Brain microvascular endothelial cell (primary cell): ENCODE data around the gene NIPAL1.

Experiments
- DNase-seq: peaks from one replicate; pipeline ENCODE4 v3.0.0-alpha.2; 2020
- H3K27ac ChIP-seq: fragments of 250-450 bp; sonication (Bioruptor Pico); 2 replicates; pipeline ENCODE4 v1.5.1; 2020; ENCODE audit warnings: mild to moderate bottlenecking, moderate library complexity
- H3K27me3 ChIP-seq: fragments of 250-450 bp; sonication (Bioruptor Pico); replicated peaks from 2 replicates; pipeline ENCODE4 v1.5.1; 2020; ENCODE audit warnings: mild to moderate bottlenecking
- H3K36me3 ChIP-seq: fragments of 250-450 bp; sonication (Bioruptor Pico); replicated peaks from 2 replicates; pipeline ENCODE4 v1.5.1; 2020; ENCODE audit warnings: mild to moderate bottlenecking
- H3K4me3 ChIP-seq: 2 replicates; pipeline ENCODE4 v1.5.1; 2011; ENCODE audit warnings: low read depth, mild to moderate bottlenecking, control low read depth, low read length, moderate library complexity
- in situ Hi-C: cut with HindIII; loops from 2 replicates; pipeline ENCODE4 v1.10.0; 2017; ENCODE audit warnings: low sequenced_read_pairs, low pct_ligation_motif_present
- TF ChIP-seq, protein P1 (sequence below): IDR thresholded peaks from 2 replicates; pipeline ENCODE4 v1.5.1; 2011; ENCODE audit warnings: low read depth, mild to moderate bottlenecking, moderate library complexity, low read length, control low read depth, inconsistent platforms; ENCODE audit errors: missing control alignments

The NIPAL1 gene

DNA sequence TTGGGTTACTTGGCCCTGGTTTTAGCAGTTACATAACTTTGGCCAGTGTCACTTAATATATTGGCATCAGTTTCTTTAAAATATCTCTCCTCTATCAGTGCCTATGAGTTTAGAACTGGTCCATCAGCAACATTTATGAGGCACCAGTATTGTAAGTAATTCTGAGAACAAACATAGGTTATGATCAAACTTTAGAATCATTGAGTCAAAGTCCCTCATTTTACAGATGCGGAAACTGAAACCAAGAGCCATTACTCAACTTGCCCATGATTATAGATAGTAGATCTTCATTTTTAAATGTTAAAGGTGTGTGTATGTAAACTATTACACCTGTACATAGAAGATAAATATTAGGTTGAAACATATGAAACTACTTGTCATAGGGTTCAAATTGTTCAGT lies 4.5 kb downstream of the NIPAL1 start:
- in situ Hi-C loops = no loop called here
- Histone ChIP-seq H3K36me3 (no peaks in the 10 kb centered on the region), H3K27ac (no peak overlapping the region), H3K27me3 (no peaks in the 10 kb centered on the region), H3K4me3 (no peak overlapping the region)
- TF ChIP-seq, protein P1, sequence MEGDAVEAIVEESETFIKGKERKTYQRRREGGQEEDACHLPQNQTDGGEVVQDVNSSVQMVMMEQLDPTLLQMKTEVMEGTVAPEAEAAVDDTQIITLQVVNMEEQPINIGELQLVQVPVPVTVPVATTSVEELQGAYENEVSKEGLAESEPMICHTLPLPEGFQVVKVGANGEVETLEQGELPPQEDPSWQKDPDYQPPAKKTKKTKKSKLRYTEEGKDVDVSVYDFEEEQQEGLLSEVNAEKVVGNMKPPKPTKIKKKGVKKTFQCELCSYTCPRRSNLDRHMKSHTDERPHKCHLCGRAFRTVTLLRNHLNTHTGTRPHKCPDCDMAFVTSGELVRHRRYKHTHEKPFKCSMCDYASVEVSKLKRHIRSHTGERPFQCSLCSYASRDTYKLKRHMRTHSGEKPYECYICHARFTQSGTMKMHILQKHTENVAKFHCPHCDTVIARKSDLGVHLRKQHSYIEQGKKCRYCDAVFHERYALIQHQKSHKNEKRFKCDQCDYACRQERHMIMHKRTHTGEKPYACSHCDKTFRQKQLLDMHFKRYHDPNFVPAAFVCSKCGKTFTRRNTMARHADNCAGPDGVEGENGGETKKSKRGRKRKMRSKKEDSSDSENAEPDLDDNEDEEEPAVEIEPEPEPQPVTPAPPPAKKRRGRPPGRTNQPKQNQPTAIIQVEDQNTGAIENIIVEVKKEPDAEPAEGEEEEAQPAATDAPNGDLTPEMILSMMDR = no peak
- DNase-seq = no peak

DNA sequence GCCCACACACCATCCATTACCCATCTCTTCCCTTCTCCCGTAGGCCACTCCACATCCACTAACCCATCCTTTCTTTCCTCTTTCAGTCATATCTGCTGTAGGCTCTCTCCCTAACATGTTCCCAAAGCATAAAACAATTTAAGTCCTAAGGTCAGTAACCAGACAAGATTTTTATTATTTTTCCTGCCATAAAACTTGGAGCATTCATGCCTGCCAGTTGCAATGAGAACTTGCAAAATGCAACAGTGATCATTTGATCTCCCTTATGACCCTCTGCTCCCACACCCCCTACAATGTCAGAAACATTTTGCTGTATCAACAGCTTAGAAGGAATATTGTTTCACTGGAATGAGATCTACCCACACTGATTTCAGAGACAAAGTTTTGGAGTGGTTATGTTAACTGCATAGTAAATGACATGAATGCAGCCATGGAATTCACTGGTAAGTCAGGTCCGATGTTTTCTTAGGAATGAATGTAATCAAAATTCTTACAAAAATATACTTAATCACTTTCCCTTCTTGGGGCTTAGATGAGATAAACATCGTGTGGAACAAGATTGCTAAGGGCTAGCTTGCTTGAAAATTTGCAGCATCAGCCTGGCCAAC lies 5.7 kb downstream of the NIPAL1 start:
- Histone ChIP-seq H3K36me3 (no peaks in the 10 kb centered on the region), H3K4me3 (no peak overlapping the region), H3K27me3 (no peaks in the 10 kb centered on the region), H3K27ac (no peak overlapping the region)
- no peak for DNase-seq
- TF ChIP-seq, protein P1 = no peak
- in situ Hi-C loops = no loop called here

DNA sequence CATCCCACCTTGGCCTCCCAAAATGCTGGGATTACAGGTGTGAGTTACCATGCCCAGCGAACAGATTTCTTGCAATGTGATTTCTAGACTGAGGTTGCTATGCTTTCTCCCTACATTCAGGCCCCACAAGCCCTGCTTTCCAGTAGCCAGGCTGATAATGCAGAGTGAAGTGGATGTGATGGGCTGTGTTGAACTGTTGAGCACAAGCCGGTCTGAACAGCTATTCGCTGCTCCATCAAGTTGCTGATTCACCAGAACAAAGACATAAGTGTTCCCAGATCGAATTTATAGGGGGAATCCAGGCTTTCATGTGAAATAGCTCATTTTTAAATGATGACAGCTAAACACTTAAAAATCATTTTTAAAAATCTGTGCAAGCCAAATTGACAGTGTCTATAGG lies 8.0 kb downstream of the NIPAL1 start:
- H3K4me3 ChIP-seq = no peak overlapping the region
- DNase-seq = no peak
- in situ Hi-C loops = no loop called here
- H3K27ac ChIP-seq = peak overlapping the region; percentile 13
- TF ChIP-seq, protein P1 = no peak
- H3K36me3 ChIP-seq = no peaks in the 10 kb centered on the region
- no peaks in the 10 kb centered on the region for H3K27me3 ChIP-seq

DNA sequence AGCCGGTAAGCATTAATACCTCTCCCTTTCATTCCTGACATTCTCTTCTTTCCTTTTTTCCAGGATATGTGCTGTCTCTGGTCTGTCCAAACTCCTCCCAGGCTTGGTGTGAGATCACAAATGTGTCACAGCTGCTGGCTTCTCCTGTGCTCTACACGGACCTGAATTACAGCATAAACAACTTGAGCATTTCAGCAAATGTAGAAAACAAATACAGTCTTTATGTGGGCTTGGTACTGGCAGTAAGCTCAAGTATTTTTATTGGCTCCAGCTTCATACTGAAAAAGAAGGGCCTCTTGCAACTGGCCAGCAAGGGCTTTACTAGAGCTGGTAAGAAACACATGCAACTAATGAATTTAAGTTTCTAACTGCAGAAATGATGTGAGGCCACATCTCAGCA lies 8.4 kb downstream of the NIPAL1 start:
- DNase-seq = peak; percentile 55

DNA sequence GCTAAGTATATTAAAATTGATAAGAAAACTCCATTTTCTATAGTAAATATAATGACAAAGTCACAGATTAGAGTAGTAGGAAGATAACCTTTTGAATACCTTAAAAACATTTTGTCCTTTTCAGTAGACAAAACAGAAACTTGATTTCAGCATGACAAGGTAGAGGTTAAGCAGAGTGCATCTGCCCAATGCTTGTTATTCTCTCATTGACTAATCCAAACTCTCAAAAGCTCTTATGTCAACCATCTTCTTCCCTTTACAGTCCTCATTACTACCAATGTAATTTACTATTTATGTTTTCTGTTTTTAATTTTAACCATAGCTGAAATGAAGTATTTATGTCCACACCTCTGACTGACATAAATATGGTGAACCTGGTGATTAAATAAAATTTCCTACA lies 11.1 kb downstream of the NIPAL1 start:
- no peak overlapping the region for H3K4me3 ChIP-seq
- no peak for DNase-seq
- H3K27ac ChIP-seq = no peak overlapping the region
- no peaks in the 10 kb centered on the region for H3K36me3 ChIP-seq
- in situ Hi-C loops = no loop called here
- TF ChIP-seq, protein P1 = no peak
- H3K27me3 ChIP-seq = no peaks in the 10 kb centered on the region

More for the DNA sequence above, 8.4 kb downstream of the NIPAL1 start:
- no peaks in the 10 kb centered on the region for H3K36me3 ChIP-seq
- H3K27ac ChIP-seq = peak overlapping the region; percentile 13
- in situ Hi-C loops = no loop called here
- TF ChIP-seq, protein P1 = no peak
- H3K4me3 ChIP-seq = no peak overlapping the region
- H3K27me3 ChIP-seq = no peaks in the 10 kb centered on the region

DNA sequence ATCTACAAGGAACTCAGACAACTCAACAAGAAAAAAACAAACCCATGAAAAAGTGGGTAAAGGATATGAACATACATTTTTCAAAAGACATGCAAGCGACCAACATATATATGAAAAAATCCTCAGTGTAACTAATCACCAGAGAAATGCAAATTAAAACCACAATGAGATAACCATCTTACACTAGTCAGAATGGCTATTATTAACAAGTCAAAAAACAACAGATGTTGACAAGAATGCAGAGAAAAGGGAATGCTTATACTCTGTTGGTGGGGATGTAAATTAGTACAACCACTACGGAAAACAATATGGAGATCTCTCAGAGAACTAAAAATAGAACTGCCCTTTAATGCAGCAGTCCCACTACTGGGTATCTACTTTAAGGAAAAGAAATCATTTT lies 12.1 kb downstream of the NIPAL1 start:
- Histone ChIP-seq H3K4me3 (no peak overlapping the region), H3K27ac (no peak overlapping the region), H3K27me3 (no peaks in the 10 kb centered on the region), H3K36me3 (no peaks in the 10 kb centered on the region)
- in situ Hi-C loops = no loop called here
- TF ChIP-seq, protein P1 = no peak
- no peak for DNase-seq
